C4-2B (cell line): ENCODE measurements around the gene AFG3L2.

Experiments
- ZFX ChIP-seq: fragments of 450-650 bp; IDR thresholded peaks from 2 replicates; pipeline ENCODE4 v1.6.1; 2017
- TF ChIP-seq, protein P1 (sequence below): fragments of 450-650 bp; conservative IDR thresholded peaks from 2 replicates; pipeline ENCODE4 v1.5.1; 2017; ENCODE audit warnings: mild to moderate bottlenecking

DNA sequence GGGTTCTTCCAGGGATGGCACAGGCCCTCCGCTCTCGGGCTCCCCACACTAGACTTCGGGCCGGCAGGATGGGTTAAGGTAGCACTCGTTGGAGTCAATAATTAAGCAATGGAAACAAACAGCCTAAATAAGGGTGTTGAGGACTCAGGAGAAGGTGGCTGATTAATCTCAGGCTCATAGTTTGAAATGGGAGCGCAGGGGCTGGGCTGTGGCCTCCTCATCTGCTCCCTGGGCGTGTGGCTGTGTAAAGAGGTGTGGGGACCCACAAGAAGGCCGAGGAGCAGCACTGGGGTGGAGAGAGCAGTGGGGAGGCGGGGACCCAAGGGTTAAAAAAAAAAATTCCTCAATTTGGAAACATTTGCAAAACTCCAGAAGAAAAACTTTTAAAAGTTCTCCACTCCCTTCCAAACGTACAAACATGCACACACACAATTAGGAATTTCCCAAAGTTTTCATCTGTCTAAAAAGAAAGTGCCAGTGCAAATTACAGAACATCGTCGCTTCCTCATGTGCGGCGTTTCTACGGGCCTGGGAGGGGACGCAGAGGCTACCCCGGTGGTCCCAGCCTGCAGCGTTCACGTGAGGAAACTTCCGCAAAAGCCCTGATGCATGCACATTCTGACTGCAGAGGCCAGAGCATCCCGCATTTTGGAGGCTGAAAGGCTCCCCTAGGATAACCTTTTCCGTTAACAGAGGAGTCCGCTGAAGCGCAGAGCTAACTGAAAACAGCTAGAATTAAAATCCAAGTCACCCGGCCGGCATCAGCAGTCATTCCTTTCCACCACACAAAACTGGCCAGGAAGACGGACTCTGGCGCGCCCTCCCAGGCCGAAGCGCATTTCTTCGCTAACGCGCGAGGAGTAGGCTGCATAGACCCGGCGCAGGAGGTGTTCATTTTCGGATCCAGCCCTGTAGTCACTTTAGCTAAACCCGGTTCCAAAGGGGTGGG, 70.0 kb downstream of the AFG3L2 start:
- TF ChIP-seq, protein P1, sequence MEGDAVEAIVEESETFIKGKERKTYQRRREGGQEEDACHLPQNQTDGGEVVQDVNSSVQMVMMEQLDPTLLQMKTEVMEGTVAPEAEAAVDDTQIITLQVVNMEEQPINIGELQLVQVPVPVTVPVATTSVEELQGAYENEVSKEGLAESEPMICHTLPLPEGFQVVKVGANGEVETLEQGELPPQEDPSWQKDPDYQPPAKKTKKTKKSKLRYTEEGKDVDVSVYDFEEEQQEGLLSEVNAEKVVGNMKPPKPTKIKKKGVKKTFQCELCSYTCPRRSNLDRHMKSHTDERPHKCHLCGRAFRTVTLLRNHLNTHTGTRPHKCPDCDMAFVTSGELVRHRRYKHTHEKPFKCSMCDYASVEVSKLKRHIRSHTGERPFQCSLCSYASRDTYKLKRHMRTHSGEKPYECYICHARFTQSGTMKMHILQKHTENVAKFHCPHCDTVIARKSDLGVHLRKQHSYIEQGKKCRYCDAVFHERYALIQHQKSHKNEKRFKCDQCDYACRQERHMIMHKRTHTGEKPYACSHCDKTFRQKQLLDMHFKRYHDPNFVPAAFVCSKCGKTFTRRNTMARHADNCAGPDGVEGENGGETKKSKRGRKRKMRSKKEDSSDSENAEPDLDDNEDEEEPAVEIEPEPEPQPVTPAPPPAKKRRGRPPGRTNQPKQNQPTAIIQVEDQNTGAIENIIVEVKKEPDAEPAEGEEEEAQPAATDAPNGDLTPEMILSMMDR, result no peak
- no peak for TF ChIP-seq ZFX
